HEK293T (cell line): ENCODE data around the gene TECPR1.

ENCODE experiments used
- FOXK2 ChIP-seq: fragments of 450-650 bp; IDR thresholded peaks from 2 replicates; pipeline ENCODE4 v1.6.1; 2016; ENCODE audit warnings: mild to moderate bottlenecking
- TARDBP ChIP-seq: fragments of 450-650 bp; IDR thresholded peaks from 2 replicates; pipeline ENCODE4 v1.6.1; 2016

DNA sequence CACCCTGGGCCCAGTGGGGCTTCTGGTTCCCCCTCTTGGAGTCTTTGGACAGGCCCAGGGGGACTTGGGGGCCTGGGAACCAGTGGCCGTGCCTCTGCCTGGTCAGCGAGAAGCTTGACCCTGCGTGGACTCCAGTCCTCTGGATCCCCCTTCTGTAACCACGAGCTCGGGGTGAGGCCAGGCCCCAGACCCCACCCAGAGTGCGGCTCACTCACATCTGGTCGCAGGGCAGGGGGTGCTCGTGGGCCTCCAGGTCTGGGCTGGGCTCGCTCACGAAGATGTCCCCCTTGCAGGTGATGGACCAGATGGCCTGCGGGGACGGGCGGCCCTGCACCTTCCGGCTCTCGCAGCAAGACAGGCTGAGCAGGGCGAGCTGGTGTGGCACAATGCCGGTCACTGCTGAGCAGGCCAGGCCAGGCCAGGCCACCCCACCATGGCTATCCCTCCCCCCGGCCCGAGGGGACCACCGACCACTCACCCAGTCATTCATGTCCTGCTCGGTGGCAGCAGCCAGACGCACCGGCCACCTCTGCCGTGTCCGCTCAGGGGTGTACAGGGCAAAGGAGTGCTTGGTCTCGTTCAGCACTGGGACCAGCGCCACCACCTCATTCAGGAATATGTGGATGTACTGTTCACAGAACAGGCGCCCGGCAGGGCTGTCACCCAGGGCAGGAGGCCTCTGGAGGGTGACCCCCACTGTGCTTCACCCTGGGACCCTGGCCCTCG, 21.1 kb downstream of the TECPR1 start:
- TF ChIP-seq FOXK2 = no peak
- no peak for TF ChIP-seq TARDBP
